HCT116 (cell line): ENCODE data around the gene LAMC2. TPM values are rescaled to one million over a fixed set of nuclear protein-coding genes. Genes with fewer than 3 reads are reported as not detected.

Source experiments
- ATAC-seq: fragments of 200-7000 bp; cut with Tn5 transposase; 2 replicates; pipeline ENCODE4 v1.9.1; 2020; ENCODE audit warnings: mild to moderate bottlenecking, moderate library complexity
- BruUV-seq: library from RNA; stranded (reverse); fragments of 400-500 nt; replicated peaks from 2 replicates; lab custom pipeline; 2021; lab: Mats Ljungman, UMichigan
- CTCF ChIA-PET: fragments of 300-600 bp; sonication (Branson Sonifier 250); formaldehyde crosslinking; loops from one replicate; lab custom pipeline; 2021; ENCODE audit warnings: antibody characterized with exemption; lab: Charles Lee
- POLR2A ChIA-PET: fragments of 300-600, 350-600 bp; sonication (Branson Sonifier 250); formaldehyde crosslinking; loops from one replicate; lab custom pipeline; 2021; ENCODE audit warnings: antibody characterized with exemption; lab: Charles Lee
- RAD21 ChIA-PET, 2 experiments: fragments of 300-600 bp; sonication (Branson Sonifier 250); formaldehyde crosslinking; loops; one replicate each; lab custom pipeline; 2023; ENCODE audit warnings: low total read pairs in 2 of 2; ENCODE audit not compliant: uncharacterized antibody in 2 of 2, unreplicated experiment in 2 of 2, low non-redundant PET in 1 of 2; lab: Charles Lee
- DNase-seq: peaks from one replicate; pipeline ENCODE4 v3.0.0-alpha.2; 2010; ENCODE audit warnings: low read depth, low spot score
- H2AFZ ChIP-seq: fragments of 200-600 bp; shearing (Covaris generic), sonication (generic); 2 replicates; pipeline ENCODE4 v1.6.1; 2017; ENCODE audit warnings: low read depth, mixed run types, mixed read lengths, antibody characterized with exemption, low read length; ENCODE audit not compliant: poor library complexity, severe bottlenecking
- H3K27ac ChIP-seq: 2 replicates; pipeline ENCODE4 v1.5.1; 2012; ENCODE audit warnings: low read depth, low read length
- H3K27me3 ChIP-seq: fragments of 200-600 bp; sonication (generic); 2 replicates; pipeline ENCODE4 v1.6.1; 2016; ENCODE audit warnings: mixed run types, low read length, mixed read lengths; ENCODE audit not compliant: insufficient read depth
- H3K36me3 ChIP-seq, 2 experiments: fragments of 200-500 bp in 1 of 2; fragments of 200-600 bp in 1 of 2; sonication (Bioruptor generic) in 1 of 2; sonication (generic) in 1 of 2; 2 replicates each; pipeline versions ENCODE4 v1.5.1 to v1.6.1; 2014 to 2016; ENCODE audit warnings: low read length in 2 of 2, inconsistent platforms in 1 of 2, mixed read lengths in 1 of 2, mixed run types in 1 of 2; ENCODE audit not compliant: insufficient read depth in 2 of 2, control insufficient read depth in 1 of 2
- H3K4me1 ChIP-seq, 2 experiments: fragments of 200-600 bp in 1 of 2; sonication (generic) in 1 of 2; 2 replicates each; pipeline versions ENCODE4 v1.5.1 to v1.6.1; 2012 to 2017; ENCODE audit warnings: low read length in 2 of 2, inconsistent platforms in 1 of 2, mild to moderate bottlenecking in 1 of 2, mixed read lengths in 1 of 2, mixed run types in 1 of 2, moderate library complexity in 1 of 2; ENCODE audit not compliant: insufficient read depth in 2 of 2, control insufficient read depth in 1 of 2
- H3K4me2 ChIP-seq: fragments of 200-600 bp; sonication (generic); 2 replicates; pipeline ENCODE4 v1.6.1; 2017; ENCODE audit warnings: mixed run types, low read length, mixed read lengths
- H3K4me3 ChIP-seq, 2 experiments: fragments of 200-600 bp in 1 of 2; sonication (generic) in 1 of 2; replicated peaks in 1 of 2; 2 replicates each; pipeline ENCODE4 v1.5.1; 2011 to 2016; ENCODE audit warnings: low read length in 2 of 2, control low read depth in 1 of 2, low read depth in 1 of 2, mild to moderate bottlenecking in 1 of 2, mixed read lengths in 1 of 2, mixed run types in 1 of 2
- H3K79me2 ChIP-seq: fragments of 200-600 bp; sonication (generic); 2 replicates; pipeline ENCODE4 v1.6.1; 2017; ENCODE audit warnings: mild to moderate bottlenecking, mixed run types, low read length, moderate library complexity, mixed read lengths; ENCODE audit not compliant: insufficient read depth
- H3K9ac ChIP-seq: fragments of 200-600 bp; sonication (generic); 2 replicates; pipeline ENCODE4 v1.6.1; 2016; ENCODE audit warnings: low read length, mixed read lengths
- H3K9me2 ChIP-seq: fragments of 200-600 bp; sonication (generic), shearing (Covaris generic); 2 replicates; pipeline ENCODE4 v1.6.1; 2017; ENCODE audit warnings: mixed run types, mild to moderate bottlenecking, moderate library complexity; ENCODE audit not compliant: insufficient read depth
- H3K9me3 ChIP-seq, 2 experiments: fragments of 200-500 bp in 1 of 2; fragments of 200-600 bp in 1 of 2; sonication (Bioruptor generic) in 1 of 2; sonication (generic) in 1 of 2; 2 replicates each; pipeline ENCODE4 v1.6.1; 2014 to 2017; ENCODE audit warnings: low read length in 2 of 2, mixed read lengths in 2 of 2, inconsistent platforms in 1 of 2, low read depth in 1 of 2, mild to moderate bottlenecking in 1 of 2, mixed run types in 1 of 2, moderate library complexity in 1 of 2; ENCODE audit not compliant: control insufficient read depth in 1 of 2, insufficient read depth in 1 of 2
- H4K20me1 ChIP-seq: fragments of 200-600 bp; sonication (generic), shearing (Covaris generic); 2 replicates; pipeline ENCODE4 v1.6.1; 2017; ENCODE audit warnings: mixed run types, mild to moderate bottlenecking, moderate library complexity; ENCODE audit not compliant: insufficient read depth
- CEBPB ChIP-seq: IDR thresholded peaks from 2 replicates; pipeline ENCODE4 v1.6.1; 2012; ENCODE audit warnings: low read depth
- EZH2 ChIP-seq: fragments of 200-600 bp; sonication (generic); IDR thresholded peaks from 2 replicates; pipeline ENCODE4 v1.6.1; 2017; ENCODE audit warnings: antibody characterized with exemption, mixed run types
- EZH2phosphoT487 ChIP-seq: fragments of 200-600 bp; IDR thresholded peaks from 2 replicates; pipeline ENCODE4 v1.6.1; 2018; ENCODE audit warnings: antibody characterized with exemption, borderline replicate concordance
- SP1 ChIP-seq: IDR thresholded peaks from 2 replicates; pipeline ENCODE4 v1.6.1; 2012; ENCODE audit warnings: low read depth
- ZFX ChIP-seq: fragments of 450-650 bp; IDR thresholded peaks from 2 replicates; pipeline ENCODE4 v1.6.1; 2017
- intact Hi-C: fragments of 100-400 bp; cut with micrococcal nuclease; formaldehyde crosslinking; loops from 2 replicates; pipeline ENCODE4 v1.10.0; 2022
- total RNA-seq: library from RNA; stranded (reverse); gene quantifications from one replicate; pipeline ENCODE4 v1.2.1, GENCODE V29; 2021; ENCODE audit not compliant: unreplicated experiment
- TF ChIP-seq, protein P1 (sequence below), 3 experiments: fragments of 200-600 bp in 1 of 3; sonication (generic) in 1 of 3; IDR thresholded peaks in 2 of 3; conservative IDR thresholded peaks in 1 of 3; 2 replicates each; pipeline ENCODE4 v1.5.1; 2012 to 2017; ENCODE audit warnings: low read depth in 2 of 3, low read length in 2 of 3, antibody characterized with exemption in 1 of 3, borderline replicate concordance in 1 of 3, control low read depth in 1 of 3, mild to moderate bottlenecking in 1 of 3, mixed read lengths in 1 of 3, mixed run types in 1 of 3, moderate library complexity in 1 of 3; ENCODE audit not compliant: insufficient read depth in 1 of 3
- TF ChIP-seq, protein P2 (sequence below): IDR thresholded peaks from 2 replicates; pipeline ENCODE4 v1.6.1; 2012

Gene LAMC2
- total RNA-seq, 1 experiment from 2014 or later = 22.2 TPM

DNA sequence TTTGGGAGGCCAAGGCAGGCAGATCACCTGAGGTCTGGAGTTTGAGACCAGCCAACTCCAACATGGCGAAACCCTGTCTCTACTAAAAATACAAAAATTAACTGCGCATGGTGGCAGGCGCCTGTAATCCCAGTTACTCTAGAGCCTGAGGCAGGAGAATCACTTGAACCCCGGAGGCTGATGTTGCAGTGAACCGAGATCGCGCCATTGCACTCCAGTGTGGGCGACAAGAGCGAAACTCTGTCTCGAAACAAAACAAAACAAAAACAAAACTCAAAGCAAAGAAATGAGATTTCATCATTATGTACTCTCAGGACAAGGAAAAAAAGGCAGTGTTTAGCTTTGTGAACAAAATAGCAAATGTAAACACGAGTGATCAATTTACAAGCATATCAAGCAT is 61.0 kb downstream of the LAMC2 start (continued):
- TF ChIP-seq, protein P1, sequence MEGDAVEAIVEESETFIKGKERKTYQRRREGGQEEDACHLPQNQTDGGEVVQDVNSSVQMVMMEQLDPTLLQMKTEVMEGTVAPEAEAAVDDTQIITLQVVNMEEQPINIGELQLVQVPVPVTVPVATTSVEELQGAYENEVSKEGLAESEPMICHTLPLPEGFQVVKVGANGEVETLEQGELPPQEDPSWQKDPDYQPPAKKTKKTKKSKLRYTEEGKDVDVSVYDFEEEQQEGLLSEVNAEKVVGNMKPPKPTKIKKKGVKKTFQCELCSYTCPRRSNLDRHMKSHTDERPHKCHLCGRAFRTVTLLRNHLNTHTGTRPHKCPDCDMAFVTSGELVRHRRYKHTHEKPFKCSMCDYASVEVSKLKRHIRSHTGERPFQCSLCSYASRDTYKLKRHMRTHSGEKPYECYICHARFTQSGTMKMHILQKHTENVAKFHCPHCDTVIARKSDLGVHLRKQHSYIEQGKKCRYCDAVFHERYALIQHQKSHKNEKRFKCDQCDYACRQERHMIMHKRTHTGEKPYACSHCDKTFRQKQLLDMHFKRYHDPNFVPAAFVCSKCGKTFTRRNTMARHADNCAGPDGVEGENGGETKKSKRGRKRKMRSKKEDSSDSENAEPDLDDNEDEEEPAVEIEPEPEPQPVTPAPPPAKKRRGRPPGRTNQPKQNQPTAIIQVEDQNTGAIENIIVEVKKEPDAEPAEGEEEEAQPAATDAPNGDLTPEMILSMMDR (IDR thresholded peaks at IDR 0.05 in 2 of 3, conservative IDR thresholded peaks at IDR 0.05 in 1 of 3; ENCODE audit: borderline replicate concordance in 1 of 3, insufficient read depth in 1 of 3, low read depth in 2 of 3, low read length in 2 of 3) = no peak
- no peak for TF ChIP-seq ZFX
- TF ChIP-seq, all 23 proteins: peak for 0

DNA sequence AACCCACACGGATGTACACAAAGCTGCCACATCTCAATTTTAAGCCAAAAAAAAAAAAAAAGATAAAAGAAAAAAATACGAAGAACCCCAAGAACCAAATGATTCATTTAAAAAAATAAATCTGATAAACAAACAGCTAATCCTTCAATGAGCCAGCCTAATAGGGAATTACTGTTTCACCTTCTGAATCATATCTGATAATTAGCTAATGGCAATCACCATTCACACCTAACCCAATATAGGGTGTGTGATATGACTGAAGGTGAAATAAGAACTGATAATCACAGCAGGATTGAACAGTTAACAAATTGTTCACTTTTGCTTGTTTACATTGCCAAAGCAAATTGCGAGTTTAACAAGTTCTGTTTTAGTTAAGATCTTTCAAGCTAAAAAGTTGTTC is 61.4 kb downstream of the LAMC2 start:
- ATAC-seq (no peak), DNase-seq (no peak)
- no peak overlapping the region for H2AFZ ChIP-seq
- no peaks in the 10 kb centered on the region for H4K20me1 ChIP-seq
- peaks cover 0 to 3% of the 10 kb centered on the region in 2 experiments; a peak in 1 of 4 replicates for H3K4me1 ChIP-seq
- H3K36me3 ChIP-seq = no peaks in the 10 kb centered on the region
- no peak overlapping the region for H3K4me2 ChIP-seq
- RAD21 ChIA-PET = no interaction called here
- no peak overlapping the region for H3K4me3 ChIP-seq
- TF ChIP-seq, protein P2, sequence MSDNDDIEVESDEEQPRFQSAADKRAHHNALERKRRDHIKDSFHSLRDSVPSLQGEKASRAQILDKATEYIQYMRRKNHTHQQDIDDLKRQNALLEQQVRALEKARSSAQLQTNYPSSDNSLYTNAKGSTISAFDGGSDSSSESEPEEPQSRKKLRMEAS = no peak
- TF ChIP-seq EZH2phosphoT487 (no peak), CEBPB (no peak), SP1 (no peak), EZH2 (no peak)
- CTCF ChIA-PET = interaction anchor here (1.2 to 1.7 kb wide), 4 partner anchors 12 to 285 kb away, joined by 3 to 4 read pairs (median 4); no protein-coding TSS in a partner anchor
- H3K9ac ChIP-seq = no peak overlapping the region
- H3K79me2 ChIP-seq = no peaks in the 10 kb centered on the region
- no peaks in the 10 kb centered on the region for H3K27me3 ChIP-seq
- no peaks in the 10 kb centered on the region for H3K9me2 ChIP-seq
- no peak overlapping the region for H3K27ac ChIP-seq
- intact Hi-C loops = no loop called here
- no TSS peak for BruUV-seq
- POLR2A ChIA-PET = interaction anchor here (0.7 kb wide), 1 partner anchor 59 kb away, joined by 3 read pairs; no protein-coding TSS in a partner anchor
- H3K9me3 ChIP-seq = no peaks in the 10 kb centered on the region
